ENCODE measurements around the gene ALDH1L1.

DNA sequence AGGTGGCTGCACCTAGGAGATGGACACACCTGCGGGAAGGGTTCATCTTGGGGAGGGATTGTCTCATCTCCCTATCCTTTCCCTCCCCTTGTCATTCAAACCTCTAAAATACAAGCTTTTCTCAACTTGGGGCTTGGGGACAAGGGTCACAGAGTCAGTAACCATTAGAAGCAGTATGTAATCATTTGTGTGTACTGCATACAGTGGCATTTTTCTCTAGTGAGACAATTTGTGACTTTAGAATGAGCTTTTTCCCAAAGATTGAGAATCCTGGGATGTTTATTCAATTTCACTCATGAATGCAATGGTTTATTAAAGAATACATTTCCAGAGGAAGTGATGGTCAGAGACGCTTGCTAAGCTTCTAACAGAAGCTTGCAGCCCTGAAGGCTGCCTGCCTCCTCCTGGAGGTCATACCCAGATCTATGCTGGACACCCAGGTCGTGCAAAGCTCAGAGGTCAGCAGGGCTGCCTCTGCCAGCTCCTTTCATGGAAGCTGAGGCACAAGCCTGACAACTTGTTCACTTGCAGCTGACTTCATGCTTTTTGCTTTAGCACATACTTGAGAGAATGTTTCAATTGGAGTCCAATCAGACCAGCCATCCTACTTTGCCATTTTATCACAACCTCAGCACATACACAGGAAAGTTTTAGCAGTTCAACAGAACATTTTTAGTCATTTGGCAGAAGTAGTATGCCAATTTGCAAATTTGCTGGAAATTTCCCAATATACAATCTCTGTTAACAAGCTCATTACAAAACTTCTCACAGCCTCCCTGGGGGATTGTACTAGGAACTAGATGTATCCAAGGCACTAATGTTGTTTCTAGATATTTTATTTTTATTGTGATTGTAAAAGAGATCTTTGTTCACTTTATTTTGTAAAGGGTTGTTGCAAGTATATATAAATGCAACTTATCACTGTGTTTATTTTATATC is 25.6 kb upstream of the ALDH1L1 start:
- TF ChIP-seq POLR2A (IDR thresholded peaks at IDR 0.05; ENCODE audit: low read depth, low read length) (no peak), POLR2AphosphoS5 (IDR thresholded peaks at IDR 0.05; ENCODE audit: low read depth, low read length) (no peak), TAF1 (IDR thresholded peaks at IDR 0.05; ENCODE audit: borderline replicate concordance, low read depth, low read length) (no peak)
